GM18868 (cell line): Measurements from ENCODE around the gene HMBS.
"Not testable (repeated sequence)": the region's sequence is repeated elsewhere in the genome, so short reads cannot be mapped to it uniquely, and the experiment has no call there.

Experiments
- ATAC-seq: cut with Tn5 transposase; IDR thresholded peaks from one replicate; pipeline ENCODE4 v1.9.1; 2021; ENCODE audit warnings: mild to moderate bottlenecking, moderate library complexity; ENCODE audit not compliant: unreplicated experiment

The HMBS gene

GRCh38 chr11:119084663-119085436 is at the start of gene HMBS:
TSS of gene HMBS (plus strand) at chr11:119084881. CDS start at chr11:119085034, 153 bp downstream.
- ATAC-seq = peak; percentile 91

- ATAC-seq = no peak
Observed at GRCh38 chr11:119038884-119039283, 45.8 kb upstream of the HMBS start.

GRCh38 chr11:119039471-119039870 is 45.2 kb upstream of the HMBS start:
- ATAC-seq = not testable (repeated sequence)

GRCh38 chr11:119041821-119042514 is 42.7 kb upstream of the HMBS start:
- no peak for ATAC-seq

- no peak for ATAC-seq
Observed at GRCh38 chr11:119042927-119043326, 41.8 kb upstream of the HMBS start.

GRCh38 chr11:119044708-119045107 is 40.0 kb upstream of the HMBS start:
- no peak for ATAC-seq

GRCh38 chr11:119046489-119046888 is 38.2 kb upstream of the HMBS start:
- ATAC-seq = no peak

GRCh38 chr11:119047205-119047604 is 37.5 kb upstream of the HMBS start:
- ATAC-seq = no peak

- ATAC-seq = no peak
Observed at GRCh38 chr11:119048644-119049043, 36.0 kb upstream of the HMBS start.

GRCh38 chr11:119049081-119049480 is 35.6 kb upstream of the HMBS start:
- ATAC-seq = no peak

GRCh38 chr11:119051440-119052162 is 33.1 kb upstream of the HMBS start:
- ATAC-seq = peak; percentile 79

GRCh38 chr11:119052163-119052814 is 32.4 kb upstream of the HMBS start:
- no peak for ATAC-seq

GRCh38 chr11:119054418-119054817 is 30.3 kb upstream of the HMBS start:
- ATAC-seq = no peak

- no peak for ATAC-seq
Observed at GRCh38 chr11:119055901-119056300, 28.8 kb upstream of the HMBS start.

- peak; percentile 2 for ATAC-seq
Observed at GRCh38 chr11:119056421-119056999, 28.2 kb upstream of the HMBS start.

GRCh38 chr11:119057000-119057769 is 27.5 kb upstream of the HMBS start, which contains the start of gene HYOU1:
TSS of gene HYOU1 (minus strand) at chr11:119057205. CDS start at chr11:119056160, 1,045 bp downstream.
- ATAC-seq = peak; percentile 92

- ATAC-seq = not testable (repeated sequence)
Observed at GRCh38 chr11:119059128-119059527, 25.6 kb upstream of the HMBS start.

GRCh38 chr11:119061256-119061655 is 23.4 kb upstream of the HMBS start:
- no peak for ATAC-seq

- ATAC-seq = no peak
Observed at GRCh38 chr11:119062779-119063178, 21.9 kb upstream of the HMBS start.

GRCh38 chr11:119065369-119065768 is 19.3 kb upstream of the HMBS start:
- ATAC-seq = no peak
